ENCODE data around the gene NPR2. TPM values are rescaled to one million over a fixed set of nuclear protein-coding genes. Genes with fewer than 3 reads are reported as not detected.
A peak's percentile ranks its signal among the peaks of the same experiment; 100 is the strongest.

The NPR2 gene
- total RNA-seq, 2 experiments from 2014 or later = 8.9 to 9.6 TPM

GRCh38 chr9:35789541-35789940 lies 1.9 kb upstream of the NPR2 start:
- intact Hi-C loops (cut with micrococcal nuclease) = no loop called here
- ChIA-PET POLR2A (no interaction called here), CTCF (interaction anchor here (0.5 to 3.1 kb wide), 46 partner anchors 8 to 389 kb away, joined by 3 to 66 read pairs (median 5); partner anchors contain the start of genes FAM221B, HINT2, SPAG8 and TMEM8B)
- no peaks in the 10 kb centered on the region for H3K36me3 Mint-ChIP-seq
- no peak overlapping the region for H3K27ac Mint-ChIP-seq
- no peak overlapping the region for H3K4me3 Mint-ChIP-seq
- peaks cover 5% of the 10 kb centered on the region for H3K4me1 Mint-ChIP-seq (ENCODE audit: low read depth)
- no peak for DNase-seq
- no peaks in the 10 kb centered on the region for H3K9me3 Mint-ChIP-seq
- H3K27me3 Mint-ChIP-seq = no peaks in the 10 kb centered on the region

- Mint-ChIP-seq H3K27me3 (no peaks in the 10 kb centered on the region), H3K4me1 (ENCODE audit: low read depth) (peaks cover 5% of the 10 kb centered on the region), H3K4me3 (no peak overlapping the region), H3K27ac (no peak overlapping the region), H3K9me3 (no peaks in the 10 kb centered on the region), H3K36me3 (no peaks in the 10 kb centered on the region)
- POLR2A ChIA-PET = no interaction called here
- intact Hi-C loops (cut with micrococcal nuclease) = loop anchor here (1.0 kb wide), 2 partner anchors 36 to 92 kb away; no protein-coding TSS in a partner anchor
- DNase-seq = no peak
- CTCF ChIA-PET = interaction anchor here (0.6 to 3.1 kb wide), 47 partner anchors 8 to 389 kb away, joined by 3 to 66 read pairs (median 5); partner anchors contain the start of genes FAM221B, HINT2, SPAG8 and TMEM8B
Observed at GRCh38 chr9:35790025-35790384, 1.4 kb upstream of the NPR2 start.

- no peaks in the 10 kb centered on the region for H3K27me3 Mint-ChIP-seq
- POLR2A ChIA-PET = no interaction called here
- no peak overlapping the region for H3K4me3 Mint-ChIP-seq
- H3K9me3 Mint-ChIP-seq = no peaks in the 10 kb centered on the region
- intact Hi-C loops (cut with micrococcal nuclease) = loop anchor here (1.0 kb wide), 2 partner anchors 36 to 92 kb away; no protein-coding TSS in a partner anchor
- peaks cover 5% of the 10 kb centered on the region for H3K4me1 Mint-ChIP-seq (ENCODE audit: low read depth)
- DNase-seq = peak; percentile 60
- no peaks in the 10 kb centered on the region for H3K36me3 Mint-ChIP-seq
- CTCF ChIA-PET = interaction anchor here (0.5 to 3.1 kb wide), 50 partner anchors 9 to 374 kb away, joined by 3 to 66 read pairs (median 4); partner anchors contain the start of genes FAM221B, HINT2, SPAG8 and TMEM8B
- H3K27ac Mint-ChIP-seq = no peak overlapping the region
Observed at GRCh38 chr9:35790385-35791296, 750 bp upstream of the NPR2 start.

- no peak overlapping the region for H3K27ac Mint-ChIP-seq
- CTCF ChIA-PET = interaction anchor here (1.2 to 2.4 kb wide), 2 partner anchors 34 to 90 kb away, joined by 4 to 15 read pairs; no protein-coding TSS in a partner anchor
- POLR2A ChIA-PET = no interaction called here
Observed at GRCh38 chr9:35792024-35792813, 828 bp downstream of the NPR2 start.

GRCh38 chr9:35792826-35793225 lies 1.4 kb downstream of the NPR2 start:
- CTCF ChIA-PET = interaction anchor here (0.6 to 2.4 kb wide), 6 partner anchors 18 to 152 kb away, joined by 3 to 15 read pairs (median 3); partner anchors contain the start of gene SPAG8
- no peak for DNase-seq
- Mint-ChIP-seq H3K9me3 (no peaks in the 10 kb centered on the region), H3K36me3 (no peaks in the 10 kb centered on the region), H3K4me3 (no peak overlapping the region), H3K4me1 (ENCODE audit: low read depth) (peaks cover 14% of the 10 kb centered on the region), H3K27me3 (no peaks in the 10 kb centered on the region), H3K27ac (no peak overlapping the region)
- POLR2A ChIA-PET = no interaction called here
- intact Hi-C loops (cut with micrococcal nuclease) = no loop called here

More at GRCh38 chr9:35792024-35792813, 828 bp downstream of the NPR2 start:
- no peak for DNase-seq
- Mint-ChIP-seq H3K9me3 (no peaks in the 10 kb centered on the region), H3K36me3 (no peaks in the 10 kb centered on the region), H3K27me3 (no peaks in the 10 kb centered on the region), H3K4me3 (no peak overlapping the region), H3K4me1 (ENCODE audit: low read depth) (peaks cover 9% of the 10 kb centered on the region)
- intact Hi-C loops (cut with micrococcal nuclease) = no loop called here

GRCh38 chr9:35793461-35793860 lies 2.1 kb downstream of the NPR2 start:
- Mint-ChIP-seq H3K4me1 (ENCODE audit: low read depth) (peaks cover 18% of the 10 kb centered on the region), H3K36me3 (no peaks in the 10 kb centered on the region), H3K4me3 (no peak overlapping the region), H3K27ac (no peak overlapping the region), H3K27me3 (no peaks in the 10 kb centered on the region), H3K9me3 (no peaks in the 10 kb centered on the region)
- ChIA-PET CTCF (interaction anchor here (0.6 to 2.4 kb wide), 5 partner anchors 18 to 152 kb away, joined by 3 to 15 read pairs (median 3); partner anchors contain the start of gene SPAG8), POLR2A (no interaction called here)
- intact Hi-C loops (cut with micrococcal nuclease) = no loop called here
- no peak for DNase-seq

GRCh38 chr9:35795695-35796094 lies 4.3 kb downstream of the NPR2 start:
- CTCF ChIA-PET = interaction anchor here (1.8 kb wide), 1 partner anchor 87 kb away, joined by 4 read pairs; no protein-coding TSS in a partner anchor
- no peak overlapping the region for H3K4me3 Mint-ChIP-seq
- no peak overlapping the region for H3K27ac Mint-ChIP-seq

GRCh38 chr9:35797311-35798109 lies 6.1 kb downstream of the NPR2 start:
- Mint-ChIP-seq H3K9me3 (no peaks in the 10 kb centered on the region), H3K4me1 (ENCODE audit: low read depth) (peaks cover 26% of the 10 kb centered on the region), H3K36me3 (peaks cover 15% of the 10 kb centered on the region), H3K27ac (no peak overlapping the region), H3K4me3 (no peak overlapping the region), H3K27me3 (no peaks in the 10 kb centered on the region)
- ChIA-PET POLR2A (no interaction called here), CTCF (interaction anchor here (1.7 to 1.8 kb wide), 3 partner anchors 28 to 85 kb away, joined by 4 to 14 read pairs (median 4); no protein-coding TSS in a partner anchor)
- no peak for DNase-seq
- intact Hi-C loops (cut with micrococcal nuclease) = loop anchor here (1.0 kb wide), 1 partner anchor 18 kb away; the partner anchor contains the start of gene HINT2

More at GRCh38 chr9:35795695-35796094, 4.3 kb downstream of the NPR2 start:
- H3K4me1 Mint-ChIP-seq (ENCODE audit: low read depth) = peaks cover 26% of the 10 kb centered on the region
- no peaks in the 10 kb centered on the region for H3K27me3 Mint-ChIP-seq
- no peak for DNase-seq
- H3K36me3 Mint-ChIP-seq = peaks cover 3% of the 10 kb centered on the region
- intact Hi-C loops (cut with micrococcal nuclease) = no loop called here
- POLR2A ChIA-PET = no interaction called here
- no peaks in the 10 kb centered on the region for H3K9me3 Mint-ChIP-seq

GRCh38 chr9:35798658-35799374 lies 7.4 kb downstream of the NPR2 start:
- Mint-ChIP-seq H3K9me3 (no peaks in the 10 kb centered on the region), H3K4me3 (no peak overlapping the region), H3K36me3 (peaks cover 18% of the 10 kb centered on the region), H3K27ac (peak overlapping the region; percentile 64), H3K27me3 (no peaks in the 10 kb centered on the region), H3K4me1 (ENCODE audit: low read depth) (peaks cover 26% of the 10 kb centered on the region)
- intact Hi-C loops (cut with micrococcal nuclease) = loop anchor here (1.0 kb wide), 1 partner anchor 16 kb away; the partner anchor contains the start of gene HINT2
- ChIA-PET CTCF (interaction anchor here (0.6 to 1.8 kb wide), 6 partner anchors 8 to 83 kb away, joined by 3 to 14 read pairs (median 4); partner anchors contain the start of gene SPAG8), POLR2A (interaction anchor here (0.8 kb wide), 1 partner anchor 13 kb away, joined by 3 read pairs; no protein-coding TSS in a partner anchor)
- DNase-seq = peak; percentile 69

- Mint-ChIP-seq H3K9me3 (no peaks in the 10 kb centered on the region), H3K36me3 (peaks cover 18% of the 10 kb centered on the region), H3K4me1 (ENCODE audit: low read depth) (peaks cover 21% of the 10 kb centered on the region), H3K27me3 (no peaks in the 10 kb centered on the region), H3K27ac (no peak overlapping the region), H3K4me3 (no peak overlapping the region)
- ChIA-PET CTCF (interaction anchor here (0.8 to 1.1 kb wide), 2 partner anchors 12 to 81 kb away, joined by 3 read pairs; no protein-coding TSS in a partner anchor), POLR2A (no interaction called here)
- intact Hi-C loops (cut with micrococcal nuclease) = no loop called here
- no peak for DNase-seq
Observed at GRCh38 chr9:35800530-35800929, 9.1 kb downstream of the NPR2 start.
